Gastrocnemius medialis (tissue), 4 donors: ENCODE data around the gene KCNG1. TPM values are rescaled to one million over a fixed set of nuclear protein-coding genes. Genes with fewer than 3 reads are reported as not detected.

Experiments
- ATAC-seq, 2 donors: fragments of 150-250 bp; one replicate each; pipeline ENCODE4 v1.9.1; 2016
- DNase-seq, 2 donors: peaks; one replicate each; pipeline ENCODE4 v3.0.0-alpha.2; 2019
- H3K27ac ChIP-seq, 4 donors: fragments of 200-600 bp; sonication (generic); 1 replicate in 1 of 4; 2 replicates in 3 of 4; pipeline ENCODE4 v1.5.1; 2016 to 2018; ENCODE audit warnings: mild to moderate bottlenecking in 2 of 4, moderate library complexity in 1 of 4
- H3K27me3 ChIP-seq, 3 donors: fragments of 200-600 bp; sonication (generic) in 2 of 3; 1 replicate in 1 of 3; 2 replicates in 2 of 3; pipeline versions ENCODE4 v1.5.1 to v1.6.0; 2016 to 2019; ENCODE audit warnings: mild to moderate bottlenecking in 1 of 3, moderate library complexity in 1 of 3
- H3K36me3 ChIP-seq, 2 donors: fragments of 200-600 bp; sonication (generic) in 1 of 2; one replicate each; pipeline ENCODE4 v1.5.1; 2017 to 2018
- H3K4me1 ChIP-seq, 2 donors: fragments of 200-600 bp; sonication (generic) in 1 of 2; one replicate each; pipeline ENCODE4 v1.5.1; 2016 to 2017; ENCODE audit warnings: mild to moderate bottlenecking in 2 of 2
- H3K4me3 ChIP-seq, 4 donors: fragments of 200-600 bp; sonication (generic) in 3 of 4; 1 replicate in 1 of 4; 2 replicates in 3 of 4; pipeline ENCODE4 v1.5.1; 2016 to 2019; ENCODE audit warnings: mild to moderate bottlenecking in 2 of 4
- H3K9me3 ChIP-seq, 3 donors: fragments of 200-600 bp; sonication (generic) in 2 of 3; 1 replicate in 1 of 3; 2 replicates in 2 of 3; pipeline ENCODE4 v1.5.1; 2016 to 2019
- POLR2A ChIP-seq, 2 donors: fragments of 450-650 bp; IDR thresholded peaks; one replicate each; pipeline ENCODE4 v1.6.1; 2017; ENCODE audit warnings: antibody characterized with exemption in 2 of 2, mild to moderate bottlenecking in 2 of 2, moderate library complexity in 2 of 2
- in situ Hi-C, 4 donors: fragments of 200-750 bp; cut with MboI; loops; one replicate each; pipeline versions ENCODE4 v1.15.0 to v1.8.0; 2017; ENCODE audit warnings: low sequenced_read_pairs in 4 of 4
- intact Hi-C: fragments of 100-400 bp; cut with DNase I; formaldehyde crosslinking; loops from one replicate; pipeline ENCODE4 v1.15.1; 2023; ENCODE audit warnings: low total_unique reads
- total RNA-seq, 4 donors: library from RNA; depleted of rRNA; stranded (reverse); fragments of >200 nt; gene quantifications; one replicate each; pipeline versions ENCODE4 v1.1.0 to v1.2.3, GENCODE V29; 2016
- TF ChIP-seq, protein P1 (sequence below), 5 experiments: fragments of 450-650 bp in 3 of 5; fragments of 200-600 bp in 2 of 5; sonication (generic) in 2 of 5; IDR thresholded peaks in 4 of 5; conservative IDR thresholded peaks in 1 of 5; 1 replicate in 4 of 5; 2 replicates in 1 of 5; pipeline ENCODE4 v1.5.1; 2016 to 2019; ENCODE audit warnings: antibody characterized with exemption in 5 of 5, mild to moderate bottlenecking in 3 of 5, moderate library complexity in 3 of 5

KCNG1 gene
- total RNA-seq, 4 donors from 2014 or later = not detected

DNA sequence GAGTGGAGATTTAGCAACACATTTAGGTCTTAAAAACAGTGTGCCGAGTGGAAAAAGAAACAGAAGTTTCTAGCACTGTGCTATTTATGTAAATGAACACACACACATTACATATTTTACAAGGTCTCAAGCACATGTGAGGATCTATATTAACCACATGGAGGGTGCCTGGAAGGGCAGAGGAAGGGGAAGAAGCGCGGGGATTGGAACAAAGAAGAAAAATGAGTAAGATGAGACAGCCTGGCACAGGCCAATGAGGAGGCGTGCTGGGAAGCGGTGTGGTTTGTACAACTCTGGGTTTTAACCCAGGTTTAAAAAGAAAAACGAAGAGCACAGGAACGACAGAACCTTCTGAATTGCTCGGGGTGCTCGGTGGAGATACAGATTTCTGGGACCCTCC is 5.7 kb downstream of the KCNG1 start:
- no peaks in the 10 kb centered on the region for H3K4me1 ChIP-seq
- intact Hi-C loops (no loop called here), in situ Hi-C loops (no loop called here)
- ATAC-seq = no peak
- no peak for DNase-seq
- no peaks in the 10 kb centered on the region for H3K9me3 ChIP-seq
- TF ChIP-seq, protein P1, sequence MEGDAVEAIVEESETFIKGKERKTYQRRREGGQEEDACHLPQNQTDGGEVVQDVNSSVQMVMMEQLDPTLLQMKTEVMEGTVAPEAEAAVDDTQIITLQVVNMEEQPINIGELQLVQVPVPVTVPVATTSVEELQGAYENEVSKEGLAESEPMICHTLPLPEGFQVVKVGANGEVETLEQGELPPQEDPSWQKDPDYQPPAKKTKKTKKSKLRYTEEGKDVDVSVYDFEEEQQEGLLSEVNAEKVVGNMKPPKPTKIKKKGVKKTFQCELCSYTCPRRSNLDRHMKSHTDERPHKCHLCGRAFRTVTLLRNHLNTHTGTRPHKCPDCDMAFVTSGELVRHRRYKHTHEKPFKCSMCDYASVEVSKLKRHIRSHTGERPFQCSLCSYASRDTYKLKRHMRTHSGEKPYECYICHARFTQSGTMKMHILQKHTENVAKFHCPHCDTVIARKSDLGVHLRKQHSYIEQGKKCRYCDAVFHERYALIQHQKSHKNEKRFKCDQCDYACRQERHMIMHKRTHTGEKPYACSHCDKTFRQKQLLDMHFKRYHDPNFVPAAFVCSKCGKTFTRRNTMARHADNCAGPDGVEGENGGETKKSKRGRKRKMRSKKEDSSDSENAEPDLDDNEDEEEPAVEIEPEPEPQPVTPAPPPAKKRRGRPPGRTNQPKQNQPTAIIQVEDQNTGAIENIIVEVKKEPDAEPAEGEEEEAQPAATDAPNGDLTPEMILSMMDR (IDR thresholded peaks at IDR 0.05 in 4 of 5, conservative IDR thresholded peaks at IDR 0.05 in 1 of 5) = no peak
- no peak for TF ChIP-seq POLR2A (IDR thresholded peaks at IDR 0.05)
- H3K4me3 ChIP-seq = no peak overlapping the region
- peaks cover 4 to 18% (median 10%) of the 10 kb centered on the region in 3 donors for H3K27me3 ChIP-seq
- no peaks in the 10 kb centered on the region for H3K36me3 ChIP-seq
- no peak overlapping the region for H3K27ac ChIP-seq

DNA sequence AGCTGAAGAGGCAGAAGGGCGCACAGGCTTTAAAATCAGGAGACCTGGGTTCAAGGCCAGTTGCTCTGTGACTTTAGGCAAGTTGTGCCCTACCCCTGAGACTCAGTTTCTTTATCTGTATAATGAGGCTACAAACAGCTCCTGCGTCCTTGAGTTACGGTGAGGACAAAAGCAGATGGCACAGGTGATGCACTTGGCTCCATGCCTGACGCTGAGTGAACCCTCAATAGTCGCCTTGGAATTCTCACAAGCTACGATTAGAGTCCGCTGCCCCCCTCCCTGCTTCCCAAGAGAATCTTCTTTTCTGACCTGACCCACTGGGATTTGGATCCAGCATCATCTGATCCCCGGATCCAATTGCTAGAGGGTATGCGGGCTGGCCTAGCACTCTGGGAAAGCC is 6.4 kb downstream of the KCNG1 start:
- Histone ChIP-seq H3K9me3 (no peaks in the 10 kb centered on the region), H3K4me3 (no peak overlapping the region), H3K27ac (no peak overlapping the region), H3K36me3 (no peaks in the 10 kb centered on the region), H3K4me1 (no peaks in the 10 kb centered on the region), H3K27me3 (peaks cover 0 to 15% (median 5%) of the 10 kb centered on the region in 3 donors)
- intact Hi-C loops = no loop called here
- in situ Hi-C loops = no loop called here
- DNase-seq = no peak
- TF ChIP-seq POLR2A (IDR thresholded peaks at IDR 0.05) = no peak
- TF ChIP-seq, protein P1 (IDR thresholded peaks at IDR 0.05 in 4 of 5, conservative IDR thresholded peaks at IDR 0.05 in 1 of 5) = no peak
- no peak for ATAC-seq

DNA sequence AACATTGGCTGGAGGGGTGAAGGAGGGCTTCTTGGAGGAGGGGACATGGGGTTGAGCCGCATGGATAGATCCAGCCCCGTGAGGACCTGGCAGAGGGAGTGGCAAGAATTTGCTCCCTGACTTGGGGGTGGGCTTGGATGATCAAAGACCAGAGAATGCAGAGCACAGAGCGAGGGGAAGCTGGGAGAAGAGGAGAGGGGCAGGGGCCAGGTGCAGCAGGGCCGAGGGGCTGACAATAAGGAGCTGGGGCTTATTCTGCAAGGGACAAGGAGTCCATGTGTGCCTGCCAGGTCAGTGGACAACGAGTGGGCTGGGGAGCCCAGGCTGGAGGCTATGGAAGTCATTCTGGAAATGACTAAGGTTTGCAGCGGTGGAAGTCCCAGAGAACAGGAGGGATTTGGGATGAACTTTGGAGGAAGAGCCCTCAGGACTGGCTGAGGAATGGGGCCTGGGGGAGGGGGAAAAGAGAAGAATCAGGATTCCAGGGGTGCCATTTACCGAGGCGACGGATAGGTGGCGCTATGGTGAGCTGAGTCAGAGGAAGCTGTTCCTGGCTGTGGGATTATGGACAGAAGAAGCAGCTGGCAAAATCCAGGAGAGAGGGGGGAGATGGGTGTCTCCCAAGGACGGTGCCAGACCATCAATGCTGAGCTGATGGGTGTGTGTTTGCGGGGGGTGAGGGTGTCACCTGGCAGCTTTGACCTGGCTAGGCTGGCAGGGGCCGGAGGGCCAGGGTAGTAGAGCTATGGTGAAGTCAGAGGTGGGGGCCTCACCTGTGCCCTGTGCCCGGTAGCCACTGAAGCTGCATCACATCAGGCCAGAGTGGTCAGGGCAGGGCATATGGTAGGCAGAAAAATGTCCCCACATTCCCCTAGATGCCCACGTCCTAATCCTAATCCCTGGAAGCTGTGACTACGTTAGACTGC is 7.8 kb downstream of the KCNG1 start:
- no peak for DNase-seq
- Histone ChIP-seq H3K4me1 (no peaks in the 10 kb centered on the region), H3K27ac (no peak overlapping the region), H3K9me3 (no peaks in the 10 kb centered on the region), H3K4me3 (no peak overlapping the region), H3K36me3 (no peaks in the 10 kb centered on the region), H3K27me3 (peaks cover 0 to 15% (median 5%) of the 10 kb centered on the region in 3 donors)
- TF ChIP-seq POLR2A (IDR thresholded peaks at IDR 0.05) = no peak
- TF ChIP-seq, protein P1 (IDR thresholded peaks at IDR 0.05 in 4 of 5, conservative IDR thresholded peaks at IDR 0.05 in 1 of 5) = no peak
- no peak for ATAC-seq
- intact Hi-C loops (no loop called here), in situ Hi-C loops (no loop called here)

DNA sequence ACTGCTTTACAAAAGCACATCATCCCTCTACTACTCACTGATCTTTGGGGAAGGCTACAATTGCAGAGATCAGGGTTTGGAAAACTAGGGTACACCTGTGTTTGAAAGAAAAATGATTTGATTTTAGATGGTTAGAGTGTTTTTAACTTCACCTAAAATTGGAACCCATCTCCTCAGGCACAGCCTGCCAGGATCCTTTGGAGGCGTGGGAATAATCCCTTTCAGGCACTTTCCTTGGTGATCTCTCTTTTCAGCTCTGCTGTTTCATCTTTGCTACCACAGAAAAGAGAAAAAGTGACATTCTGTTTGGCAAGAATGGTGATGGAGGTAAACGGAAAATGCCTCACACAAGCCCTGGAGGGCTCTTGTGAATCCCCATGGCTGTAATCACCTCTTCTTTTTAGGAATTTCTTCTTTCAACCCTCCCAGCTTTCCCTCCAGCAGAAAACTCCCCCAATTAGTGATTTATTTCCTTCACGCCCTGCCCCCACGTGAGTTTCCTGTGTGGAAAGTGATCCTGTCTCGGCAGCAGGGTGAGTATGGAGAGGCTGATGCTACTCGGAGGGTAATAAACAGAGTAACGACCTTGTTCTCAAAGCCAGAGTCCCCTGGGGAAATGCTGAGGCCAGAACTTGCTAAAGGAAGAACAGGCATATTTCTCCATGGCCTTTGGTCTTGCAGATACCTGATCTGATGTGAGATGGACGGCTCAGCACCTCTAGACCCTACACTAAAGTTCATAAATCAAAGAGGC is 9.2 kb downstream of the KCNG1 start:
- H3K4me1 ChIP-seq = no peaks in the 10 kb centered on the region
- TF ChIP-seq POLR2A (IDR thresholded peaks at IDR 0.05) = no peak
- TF ChIP-seq, protein P1 (IDR thresholded peaks at IDR 0.05 in 4 of 5, conservative IDR thresholded peaks at IDR 0.05 in 1 of 5) = no peak
- DNase-seq = no peak
- intact Hi-C loops (no loop called here), in situ Hi-C loops (no loop called here)
- no peak overlapping the region for H3K4me3 ChIP-seq
- H3K36me3 ChIP-seq = no peaks in the 10 kb centered on the region
- H3K9me3 ChIP-seq = no peaks in the 10 kb centered on the region
- peaks cover 0 to 15% (median 5%) of the 10 kb centered on the region in 3 donors for H3K27me3 ChIP-seq
- ATAC-seq = no peak
- H3K27ac ChIP-seq = no peak overlapping the region
